ENCODE data around the gene ATAD3C.
A peak's percentile ranks its signal among the peaks of the same experiment; 100 is the strongest.
"Not testable (repeated sequence)": the region's sequence is repeated elsewhere in the genome, so short reads cannot be mapped to it uniquely, and the experiment has no call there.

Gene ATAD3C

GRCh38 chr1:1460540-1461130 lies 11.1 kb downstream of the ATAD3C start:
- DNase-seq (ENCODE audit: insufficient read length) (no peak), FAIRE-seq (no peak)
- TF ChIP-seq TAF1 (IDR thresholded peaks at IDR 0.05; ENCODE audit: borderline replicate concordance, low read depth, low read length): no peak

- DNase-seq (ENCODE audit: insufficient read length): no peak
- no peak for FAIRE-seq
- TF ChIP-seq TAF1 (IDR thresholded peaks at IDR 0.05; ENCODE audit: borderline replicate concordance, low read depth, low read length) (no peak), POLR2AphosphoS5 (IDR thresholded peaks at IDR 0.05; ENCODE audit: low read depth, low read length) (no peak), POLR2A (IDR thresholded peaks at IDR 0.05; ENCODE audit: low read depth, low read length) (no peak)
Measured at GRCh38 chr1:1461721-1462317, 12.3 kb downstream of the ATAD3C start.

GRCh38 chr1:1462318-1462966 lies 13.0 kb downstream of the ATAD3C start:
- TF ChIP-seq POLR2AphosphoS5 (IDR thresholded peaks at IDR 0.05; ENCODE audit: low read depth, low read length) (peak; percentile 45; the same call in 1 of the 2 replicates), TAF1 (IDR thresholded peaks at IDR 0.05; ENCODE audit: borderline replicate concordance, low read depth, low read length) (no peak)
- DNase-seq (ENCODE audit: insufficient read length) (peak; percentile 69), FAIRE-seq (peak; percentile 87)

- DNase-seq (ENCODE audit: insufficient read length) (no peak), FAIRE-seq (no peak)
- no peak for TF ChIP-seq TAF1 (IDR thresholded peaks at IDR 0.05; ENCODE audit: borderline replicate concordance, low read depth, low read length)
- no peak for TF ChIP-seq POLR2AphosphoS5 (IDR thresholded peaks at IDR 0.05; ENCODE audit: low read depth, low read length)
- TF ChIP-seq POLR2A (IDR thresholded peaks at IDR 0.05; ENCODE audit: low read depth, low read length): no peak
Measured at GRCh38 chr1:1463312-1463711, 13.8 kb downstream of the ATAD3C start.

- not testable (repeated sequence) for DNase-seq (ENCODE audit: insufficient read length); FAIRE-seq
Measured at GRCh38 chr1:1468196-1468985, 18.9 kb downstream of the ATAD3C start.

- DNase-seq (ENCODE audit: insufficient read length): no peak
- no peak for FAIRE-seq
- TF ChIP-seq POLR2A (IDR thresholded peaks at IDR 0.05; ENCODE audit: low read depth, low read length) (no peak), POLR2AphosphoS5 (IDR thresholded peaks at IDR 0.05; ENCODE audit: low read depth, low read length) (no peak), TAF1 (IDR thresholded peaks at IDR 0.05; ENCODE audit: borderline replicate concordance, low read depth, low read length) (no peak)
Measured at GRCh38 chr1:1470626-1471388, 21.3 kb downstream of the ATAD3C start.

GRCh38 chr1:1471389-1472052 lies 22.0 kb downstream of the ATAD3C start, which contains the start of gene ATAD3B:
Gene ATAD3B (plus strand): TSS chr1:1471765. CDS start chr1:1471885, 120 bp downstream.
- DNase-seq (ENCODE audit: insufficient read length): peak; percentile 95
- TF ChIP-seq POLR2AphosphoS5 (IDR thresholded peaks at IDR 0.05; ENCODE audit: low read depth, low read length) (peak; percentile 50; the same call in 1 of the 2 replicates), POLR2A (IDR thresholded peaks at IDR 0.05; ENCODE audit: low read depth, low read length) (peak; percentile 83), TAF1 (IDR thresholded peaks at IDR 0.05; ENCODE audit: borderline replicate concordance, low read depth, low read length) (peak; percentile 52; the same call in 1 of the 2 replicates)
- FAIRE-seq: peak; percentile 97

- peak; percentile 82 for FAIRE-seq
- DNase-seq (ENCODE audit: insufficient read length): not testable (repeated sequence)
Measured at GRCh38 chr1:1472053-1472876, 22.8 kb downstream of the ATAD3C start.

GRCh38 chr1:1476011-1476410 lies 26.5 kb downstream of the ATAD3C start:
- DNase-seq (ENCODE audit: insufficient read length); FAIRE-seq: not testable (repeated sequence)

GRCh38 chr1:1477206-1477605 lies 27.7 kb downstream of the ATAD3C start:
- no peak for DNase-seq (ENCODE audit: insufficient read length)
- no peak for FAIRE-seq
- TF ChIP-seq POLR2AphosphoS5 (IDR thresholded peaks at IDR 0.05; ENCODE audit: low read depth, low read length) (no peak), TAF1 (IDR thresholded peaks at IDR 0.05; ENCODE audit: borderline replicate concordance, low read depth, low read length) (no peak), POLR2A (IDR thresholded peaks at IDR 0.05; ENCODE audit: low read depth, low read length) (no peak)

Measured in GM12892 (cell line).